GM12865 (cell line): ENCODE measurements around the gene EGR2.

Experiments used
- DNase-seq: peaks from one replicate; pipeline ENCODE4 v3.0.0; 2010; ENCODE audit warnings: low read depth
- H3K4me3 ChIP-seq: 2 replicates; pipeline ENCODE4 v1.5.1; 2011; ENCODE audit warnings: mild to moderate bottlenecking, low read depth, low read length, control low read depth
- CTCF ChIP-seq: IDR thresholded peaks from 2 replicates; pipeline ENCODE4 v1.5.1; 2011; ENCODE audit warnings: low read length, control low read depth, low read depth, inconsistent platforms; ENCODE audit not compliant: insufficient read depth; ENCODE audit errors: missing control alignments

EGR2 gene

GRCh38 chr10:62852961-62853702, 37.0 kb upstream of the EGR2 start:
- H3K4me3 ChIP-seq = peak overlapping the region; percentile 20
- no peak for TF ChIP-seq CTCF

DNA sequence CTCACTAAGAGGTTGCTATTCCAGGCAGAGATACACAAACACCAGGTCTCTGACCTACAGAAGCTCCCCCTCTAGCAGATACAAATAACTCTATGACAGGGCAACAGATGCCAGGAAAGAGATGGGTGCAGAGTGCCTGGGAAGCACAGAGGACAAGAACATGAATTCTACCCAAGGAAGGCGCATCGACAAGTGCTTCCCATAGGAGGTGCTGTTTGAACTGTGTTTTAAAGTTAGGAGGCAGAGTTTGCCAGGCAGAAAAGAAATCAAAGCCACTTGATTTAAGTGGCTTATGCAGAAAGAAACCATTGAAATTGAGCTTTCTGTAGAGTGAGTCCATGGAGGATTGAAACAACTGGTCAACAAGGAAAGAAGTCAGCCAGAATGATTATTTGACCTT, 35.3 kb upstream of the EGR2 start:
- H3K4me3 ChIP-seq = no peak overlapping the region
- peak; percentile 33 for TF ChIP-seq CTCF
- peak; percentile 58 for DNase-seq

More at GRCh38 chr10:62852961-62853702, 37.0 kb upstream of the EGR2 start:
- DNase-seq = peak; percentile 87

DNA sequence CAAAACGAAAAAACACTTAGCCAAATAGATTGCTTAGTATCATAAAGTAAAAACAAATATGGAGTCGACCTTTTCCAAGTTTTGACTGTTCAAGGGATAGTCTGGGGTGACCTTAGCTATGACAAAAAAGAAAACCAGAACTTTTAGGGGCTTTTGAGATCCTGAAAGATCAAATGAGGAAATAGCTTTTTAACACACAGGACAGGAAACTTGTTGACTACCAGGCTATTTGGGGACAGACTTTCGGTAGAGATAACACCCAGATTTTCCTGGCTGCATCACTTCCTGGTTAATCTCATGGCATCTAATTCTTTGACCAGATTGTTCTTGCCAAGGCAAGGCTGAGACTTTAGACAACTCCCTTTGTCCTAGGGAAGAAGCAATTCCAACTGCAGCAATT, 34.5 kb upstream of the EGR2 start:
- no peak overlapping the region for H3K4me3 ChIP-seq
- DNase-seq = peak; percentile 63
- no peak for TF ChIP-seq CTCF

GRCh38 chr10:62847433-62847832, 31.3 kb upstream of the EGR2 start:
- DNase-seq = no peak
- no peak for TF ChIP-seq CTCF
- no peak overlapping the region for H3K4me3 ChIP-seq

- H3K4me3 ChIP-seq = no peak overlapping the region
- TF ChIP-seq CTCF = no peak
- DNase-seq = no peak
Measured at GRCh38 chr10:62844280-62845011, 28.3 kb upstream of the EGR2 start.

DNA sequence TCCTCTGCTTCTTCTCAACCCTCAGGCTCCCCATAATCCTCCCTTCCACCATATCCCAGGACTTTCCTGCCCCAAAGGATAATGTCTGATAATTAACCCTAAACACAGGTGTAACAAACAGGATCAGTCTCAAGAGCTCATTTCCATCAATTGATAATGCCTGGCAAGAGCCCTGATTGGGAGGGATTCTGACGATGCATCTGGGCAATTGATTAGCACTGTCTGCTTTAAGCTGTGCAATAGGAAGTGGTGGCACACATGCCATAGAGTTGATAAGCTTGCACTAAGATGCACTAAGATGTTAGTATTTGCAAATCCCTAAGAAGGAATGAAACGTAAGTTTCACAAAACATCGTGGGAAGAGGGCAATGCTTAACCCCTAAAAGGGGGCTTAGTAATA, 27.4 kb upstream of the EGR2 start:
- no peak for DNase-seq
- H3K4me3 ChIP-seq = no peak overlapping the region
- no peak for TF ChIP-seq CTCF
